BE2C (cell line): Measurements from ENCODE around the gene HPCAL1.

Experiments used
- DNase-seq: peaks from one replicate; pipeline ENCODE4 v3.0.0-alpha.2; 2020
- H3K27me3 ChIP-seq: fragments of 250-450 bp; sonication (Bioruptor Pico); 2 replicates; pipeline ENCODE4 v1.5.1; 2020; ENCODE audit warnings: mild to moderate bottlenecking
- H3K36me3 ChIP-seq: fragments of 250-450 bp; sonication (Bioruptor Pico); 2 replicates; pipeline ENCODE4 v1.5.1; 2020; ENCODE audit warnings: mild to moderate bottlenecking
- H3K4me1 ChIP-seq: fragments of 250-450 bp; sonication (Bioruptor Pico); 2 replicates; pipeline ENCODE4 v1.5.1; 2020
- H3K4me3 ChIP-seq: 2 replicates; pipeline ENCODE4 v1.5.1; 2011; ENCODE audit warnings: low read depth, low read length
- H3K9me3 ChIP-seq: fragments of 250-450 bp; sonication (Bioruptor Pico); 2 replicates; pipeline ENCODE4 v1.5.1; 2020
- CTCF ChIP-seq: IDR thresholded peaks from 2 replicates; pipeline ENCODE4 v1.5.1; 2012; ENCODE audit warnings: mild to moderate bottlenecking, low read depth, low read length

HPCAL1 gene

DNA sequence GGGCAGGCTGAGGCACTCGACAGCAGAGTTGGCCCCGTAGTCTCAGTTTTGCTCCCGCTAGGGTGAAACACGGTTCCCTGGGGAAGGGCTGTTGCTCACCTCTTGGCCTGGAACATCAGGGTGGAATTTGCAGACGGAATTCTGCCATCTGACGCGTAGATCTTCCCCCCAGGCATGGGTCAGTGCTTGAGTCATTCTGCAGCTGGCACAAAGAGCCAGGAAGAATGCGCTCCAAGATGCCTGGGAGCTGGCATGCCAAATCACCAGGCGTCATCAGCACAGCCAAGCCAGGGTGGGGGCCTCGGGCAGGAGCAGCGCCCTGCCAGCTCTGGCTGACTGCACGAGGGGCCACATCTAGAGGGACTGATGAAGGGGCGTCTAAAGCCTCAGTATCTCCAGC is 102.7 kb downstream of the HPCAL1 start:
- no peaks in the 10 kb centered on the region for H3K9me3 ChIP-seq
- no peaks in the 10 kb centered on the region for H3K27me3 ChIP-seq
- TF ChIP-seq CTCF: no peak
- DNase-seq: peak; percentile 61
- peaks cover 21% of the 10 kb centered on the region for H3K4me1 ChIP-seq
- H3K4me3 ChIP-seq: no peak overlapping the region
- H3K36me3 ChIP-seq: peaks cover 6% of the 10 kb centered on the region

DNA sequence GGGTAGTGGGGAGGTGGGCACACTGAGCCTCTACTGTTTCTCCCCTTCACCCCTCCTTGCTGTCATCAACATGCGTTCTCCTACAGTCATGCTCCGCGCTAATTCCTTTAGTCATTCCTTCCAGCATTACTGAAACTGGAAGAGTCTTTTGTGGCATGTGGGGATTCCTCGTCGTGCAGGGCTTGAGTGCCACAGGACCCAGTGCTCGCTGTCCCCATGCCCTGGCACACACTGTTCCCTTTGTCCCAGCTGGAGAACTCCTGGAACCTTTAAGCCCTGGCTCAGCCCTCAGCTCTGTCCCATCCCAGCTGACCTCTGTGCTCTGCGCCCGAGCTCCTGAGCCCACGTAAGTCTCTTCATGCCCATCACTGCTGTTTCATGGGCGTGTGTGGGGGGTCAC is 103.3 kb downstream of the HPCAL1 start:
- H3K4me3 ChIP-seq: no peak overlapping the region
- peaks cover 3% of the 10 kb centered on the region for H3K36me3 ChIP-seq
- DNase-seq: no peak
- H3K27me3 ChIP-seq: no peaks in the 10 kb centered on the region
- H3K4me1 ChIP-seq: peaks cover 21% of the 10 kb centered on the region
- no peak for TF ChIP-seq CTCF
- H3K9me3 ChIP-seq: no peaks in the 10 kb centered on the region

GRCh38 chr2:10406491-10407188 is 103.9 kb downstream of the HPCAL1 start:
- TF ChIP-seq CTCF: no peak
- H3K4me1 ChIP-seq: peaks cover 21% of the 10 kb centered on the region
- peaks cover 9% of the 10 kb centered on the region for H3K36me3 ChIP-seq
- H3K4me3 ChIP-seq: no peak overlapping the region
- no peaks in the 10 kb centered on the region for H3K9me3 ChIP-seq
- no peak for DNase-seq
- H3K27me3 ChIP-seq: no peaks in the 10 kb centered on the region

DNA sequence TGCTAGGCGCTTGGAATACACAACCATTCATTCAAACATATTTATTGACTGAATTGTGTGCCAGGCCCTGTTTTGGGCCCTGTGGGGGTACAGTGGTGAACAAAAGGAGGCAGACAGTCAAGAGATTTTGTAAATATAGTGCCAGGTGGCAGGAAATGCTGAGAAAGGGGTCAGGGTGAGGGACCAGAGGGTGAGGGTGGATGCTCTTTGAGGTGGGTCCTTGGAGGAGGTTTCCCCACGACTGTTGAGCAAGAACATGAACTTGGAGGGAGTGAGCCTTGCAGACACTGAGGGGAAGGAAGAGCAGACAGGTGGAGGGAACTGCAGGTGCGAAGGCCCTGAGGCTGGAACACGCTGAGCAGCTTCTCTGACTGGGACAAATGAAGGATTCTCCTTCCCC is 104.7 kb downstream of the HPCAL1 start:
- H3K4me3 ChIP-seq: no peak overlapping the region
- no peaks in the 10 kb centered on the region; the same call in 1 of the 2 replicates for H3K9me3 ChIP-seq
- no peaks in the 10 kb centered on the region for H3K27me3 ChIP-seq
- peaks cover 17% of the 10 kb centered on the region for H3K36me3 ChIP-seq
- no peak for DNase-seq
- TF ChIP-seq CTCF: no peak
- peaks cover 21% of the 10 kb centered on the region for H3K4me1 ChIP-seq

- H3K36me3 ChIP-seq: peaks cover 24% of the 10 kb centered on the region
- no peaks in the 10 kb centered on the region; the same call in 1 of the 2 replicates for H3K9me3 ChIP-seq
- DNase-seq: no peak
- peaks cover 21% of the 10 kb centered on the region for H3K4me1 ChIP-seq
- TF ChIP-seq CTCF: no peak
- H3K27me3 ChIP-seq: no peaks in the 10 kb centered on the region
- H3K4me3 ChIP-seq: no peak overlapping the region
Observed at GRCh38 chr2:10407841-10408648, 105.3 kb downstream of the HPCAL1 start.
